KMS-11 (cell line): ENCODE measurements around the gene LPAR2.

Source experiments
- H2AFZ ChIP-seq: fragments of 200-600 bp; sonication (generic); 2 replicates; pipeline ENCODE4 v1.6.1; 2016; ENCODE audit warnings: antibody characterized with exemption, mixed run types, low read depth
- H3K27ac ChIP-seq: fragments of 200-600 bp; sonication (generic); 2 replicates; pipeline ENCODE4 v1.6.1; 2016; ENCODE audit warnings: mild to moderate bottlenecking, mixed run types
- H3K27me3 ChIP-seq: fragments of 200-600 bp; sonication (generic); 2 replicates; pipeline ENCODE4 v1.6.1; 2017; ENCODE audit warnings: mild to moderate bottlenecking, low read depth, mixed run types, moderate library complexity; ENCODE audit not compliant: insufficient read depth
- H3K36me3 ChIP-seq: fragments of 200-600 bp; sonication (generic); 2 replicates; pipeline ENCODE4 v1.6.1; 2017; ENCODE audit warnings: mild to moderate bottlenecking, mixed run types; ENCODE audit not compliant: insufficient read depth
- H3K4me1 ChIP-seq: fragments of 200-600 bp; sonication (generic); 2 replicates; pipeline ENCODE4 v1.6.1; 2016; ENCODE audit warnings: mild to moderate bottlenecking, low read depth, mixed run types; ENCODE audit not compliant: poor library complexity, severe bottlenecking
- H3K4me2 ChIP-seq: fragments of 200-600 bp; sonication (generic); 2 replicates; pipeline ENCODE4 v1.7.0; 2016; ENCODE audit warnings: mild to moderate bottlenecking, mixed run types
- H3K4me3 ChIP-seq: fragments of 200-600 bp; sonication (generic); IDR thresholded peaks from 2 replicates; pipeline ENCODE4 v1.6.1; 2017; ENCODE audit warnings: low read depth, low read length, mixed read lengths; ENCODE audit not compliant: insufficient read depth
- H3K79me2 ChIP-seq: fragments of 200-600 bp; sonication (generic); 2 replicates; pipeline ENCODE4 v1.6.1; 2016; ENCODE audit warnings: low read depth, mixed run types; ENCODE audit not compliant: insufficient read depth
- H3K9ac ChIP-seq: fragments of 200-600 bp; sonication (generic); 2 replicates; pipeline ENCODE4 v1.6.1; 2016; ENCODE audit warnings: mild to moderate bottlenecking, mixed run types
- H4K20me1 ChIP-seq: fragments of 200-600 bp; sonication (generic); 2 replicates; pipeline ENCODE4 v1.6.1; 2016; ENCODE audit warnings: mild to moderate bottlenecking, mixed run types; ENCODE audit not compliant: insufficient read depth
- TF ChIP-seq, protein P1 (sequence below): fragments of 200-600 bp; sonication (generic); conservative IDR thresholded peaks from 2 replicates; pipeline ENCODE4 v1.6.1; 2017; ENCODE audit warnings: low read depth, mild to moderate bottlenecking, antibody characterized with exemption, low read length, moderate library complexity, mixed read lengths

The LPAR2 gene

DNA sequence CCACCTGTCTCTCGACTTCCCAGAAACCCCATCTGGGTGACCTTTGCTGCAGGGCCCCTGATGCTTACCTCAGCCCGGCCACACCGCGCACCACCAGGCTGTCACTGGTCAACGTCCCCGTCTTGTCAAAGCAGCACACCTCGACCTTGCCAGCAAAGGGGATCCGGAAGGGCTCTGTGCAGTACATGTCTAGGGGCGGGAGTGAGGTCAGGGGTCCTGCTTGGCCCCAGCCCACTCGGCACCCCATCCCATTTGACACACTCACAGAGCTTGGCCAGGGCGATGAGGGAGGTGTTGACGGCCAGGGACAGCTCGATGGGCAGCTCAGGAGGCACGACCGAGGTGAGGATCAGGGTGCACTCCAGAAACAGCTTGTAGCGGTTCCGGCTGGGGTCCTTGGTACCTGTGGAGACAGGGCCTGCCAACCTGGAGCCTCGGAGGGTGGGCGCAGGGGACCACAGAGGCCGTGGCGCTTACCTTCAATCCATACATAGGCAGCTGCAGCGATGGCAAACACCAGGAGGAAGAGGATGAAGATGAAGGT lies 27.1 kb upstream of the LPAR2 start:
- Histone ChIP-seq H3K9ac (no peak overlapping the region), H3K27ac (no peak overlapping the region), H2AFZ (no peak overlapping the region), H3K4me2 (no peak overlapping the region), H3K4me1 (no peaks in the 10 kb centered on the region), H3K36me3 (peaks cover 8% of the 10 kb centered on the region; the same call in 1 of the 2 replicates), H3K4me3 (no peak overlapping the region), H3K79me2 (peaks cover 4% of the 10 kb centered on the region; the same call in 1 of the 2 replicates), H3K27me3 (no peaks in the 10 kb centered on the region), H4K20me1 (no peaks in the 10 kb centered on the region)
- TF ChIP-seq, protein P1, sequence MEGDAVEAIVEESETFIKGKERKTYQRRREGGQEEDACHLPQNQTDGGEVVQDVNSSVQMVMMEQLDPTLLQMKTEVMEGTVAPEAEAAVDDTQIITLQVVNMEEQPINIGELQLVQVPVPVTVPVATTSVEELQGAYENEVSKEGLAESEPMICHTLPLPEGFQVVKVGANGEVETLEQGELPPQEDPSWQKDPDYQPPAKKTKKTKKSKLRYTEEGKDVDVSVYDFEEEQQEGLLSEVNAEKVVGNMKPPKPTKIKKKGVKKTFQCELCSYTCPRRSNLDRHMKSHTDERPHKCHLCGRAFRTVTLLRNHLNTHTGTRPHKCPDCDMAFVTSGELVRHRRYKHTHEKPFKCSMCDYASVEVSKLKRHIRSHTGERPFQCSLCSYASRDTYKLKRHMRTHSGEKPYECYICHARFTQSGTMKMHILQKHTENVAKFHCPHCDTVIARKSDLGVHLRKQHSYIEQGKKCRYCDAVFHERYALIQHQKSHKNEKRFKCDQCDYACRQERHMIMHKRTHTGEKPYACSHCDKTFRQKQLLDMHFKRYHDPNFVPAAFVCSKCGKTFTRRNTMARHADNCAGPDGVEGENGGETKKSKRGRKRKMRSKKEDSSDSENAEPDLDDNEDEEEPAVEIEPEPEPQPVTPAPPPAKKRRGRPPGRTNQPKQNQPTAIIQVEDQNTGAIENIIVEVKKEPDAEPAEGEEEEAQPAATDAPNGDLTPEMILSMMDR, result no peak

DNA sequence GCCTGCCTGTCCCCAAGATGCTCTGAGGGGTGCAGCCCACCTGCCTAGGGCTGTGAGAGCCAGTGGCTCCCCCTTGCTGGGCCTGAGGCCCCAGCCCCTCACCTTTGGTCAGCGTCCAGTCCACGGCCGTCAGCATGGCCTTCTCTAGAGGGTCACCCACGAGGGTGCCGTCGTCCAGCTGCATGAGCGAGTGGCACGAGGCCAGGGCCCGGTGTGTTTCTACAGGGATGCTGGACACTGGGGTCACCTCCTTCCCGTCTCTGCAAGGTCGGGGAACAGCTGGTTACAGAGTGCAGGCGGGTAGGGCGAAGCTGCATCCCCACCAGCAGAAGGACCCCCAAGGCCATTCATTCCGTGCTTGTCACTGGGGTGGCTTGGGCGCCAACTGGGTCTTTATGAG lies 26.4 kb upstream of the LPAR2 start:
- no peaks in the 10 kb centered on the region for H3K79me2 ChIP-seq
- no peak overlapping the region for H3K4me2 ChIP-seq
- H3K4me1 ChIP-seq, result no peaks in the 10 kb centered on the region
- H2AFZ ChIP-seq, result no peak overlapping the region
- no peak overlapping the region for H3K4me3 ChIP-seq
- H3K27ac ChIP-seq, result no peak overlapping the region
- H3K36me3 ChIP-seq, result peaks cover 8% of the 10 kb centered on the region; the same call in 1 of the 2 replicates
- TF ChIP-seq, protein P1, result no peak
- H4K20me1 ChIP-seq, result no peaks in the 10 kb centered on the region
- no peak overlapping the region for H3K9ac ChIP-seq
- H3K27me3 ChIP-seq, result no peaks in the 10 kb centered on the region

DNA sequence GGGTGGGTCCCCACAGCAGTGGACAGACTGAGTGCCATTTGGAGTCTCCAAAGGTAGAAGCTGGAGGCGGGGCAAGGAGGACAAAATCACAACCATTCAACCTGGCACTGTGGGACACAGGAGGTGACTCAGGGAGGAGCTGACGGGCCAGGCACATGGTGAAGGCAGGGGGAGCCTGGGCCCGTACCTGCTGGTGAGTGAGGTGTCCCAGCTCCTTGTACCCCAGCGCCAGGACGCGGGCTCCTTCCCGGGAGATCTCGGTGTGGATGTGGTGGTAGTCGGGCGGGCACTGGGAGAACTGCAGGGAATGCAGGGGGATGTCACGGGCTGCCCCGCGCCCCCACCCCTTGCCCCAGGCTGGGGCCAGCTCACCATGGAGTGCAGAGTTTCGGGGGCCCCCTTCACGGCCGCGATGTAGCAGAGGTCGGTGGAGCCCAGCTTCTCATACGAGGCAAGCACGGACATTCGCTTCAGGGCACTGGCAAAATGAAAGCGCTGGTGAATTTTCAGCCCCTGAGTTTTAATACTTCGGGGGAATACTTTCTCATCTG lies 25.7 kb upstream of the LPAR2 start:
- no peaks in the 10 kb centered on the region for H3K4me1 ChIP-seq
- peaks cover 5% of the 10 kb centered on the region; the same call in 1 of the 2 replicates for H3K36me3 ChIP-seq

DNA sequence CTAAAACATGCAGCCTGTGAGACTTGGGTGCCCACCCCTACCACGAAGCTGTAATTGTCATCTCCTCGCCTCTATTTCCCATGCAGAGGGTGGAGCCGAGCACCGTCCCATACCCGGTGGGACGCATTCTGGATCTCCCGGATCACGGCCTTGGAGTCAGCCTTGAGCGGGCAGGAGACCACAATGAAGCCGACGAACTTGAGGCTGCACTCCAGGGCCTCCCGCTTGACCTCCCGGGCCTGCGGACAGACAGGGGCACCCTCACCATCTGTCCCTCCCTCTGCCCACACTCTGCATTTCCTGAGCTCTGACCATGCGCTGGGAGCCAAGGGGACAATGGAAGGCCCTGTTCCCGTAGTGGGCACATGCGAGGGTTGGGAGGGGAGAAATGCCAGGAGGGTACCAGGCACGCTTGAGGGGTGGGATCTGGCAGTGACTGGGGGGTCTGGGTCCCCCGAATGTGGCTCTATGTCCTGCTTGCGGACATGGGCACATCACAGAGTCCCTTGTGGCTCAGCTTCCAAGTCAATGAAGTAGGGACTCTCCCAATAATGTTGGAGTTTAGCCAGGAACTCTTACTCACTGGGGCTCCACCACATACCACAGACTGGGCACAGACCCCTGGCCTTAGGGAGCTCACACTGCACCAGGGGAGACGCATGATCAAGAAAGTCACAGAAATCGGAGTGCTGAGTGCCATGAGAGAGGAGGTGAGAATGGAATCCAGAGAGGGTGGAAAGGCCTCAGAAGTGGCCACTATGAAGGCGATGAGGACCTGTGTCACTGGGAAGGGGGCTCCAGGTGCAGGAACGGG lies 24.7 kb upstream of the LPAR2 start:
- H3K4me3 ChIP-seq, result no peak overlapping the region
- no peak overlapping the region for H3K27ac ChIP-seq
- peaks cover 5% of the 10 kb centered on the region; the same call in 1 of the 2 replicates for H3K36me3 ChIP-seq
- no peak overlapping the region for H3K4me2 ChIP-seq
- H3K27me3 ChIP-seq, result no peaks in the 10 kb centered on the region
- no peaks in the 10 kb centered on the region for H4K20me1 ChIP-seq
- H3K9ac ChIP-seq, result no peak overlapping the region
- TF ChIP-seq, protein P1, result no peak
- no peak overlapping the region for H2AFZ ChIP-seq
- no peaks in the 10 kb centered on the region for H3K79me2 ChIP-seq
- no peaks in the 10 kb centered on the region for H3K4me1 ChIP-seq

More for the DNA sequence above, 25.7 kb upstream of the LPAR2 start:
- no peak overlapping the region for H3K4me2 ChIP-seq
- no peak overlapping the region for H3K27ac ChIP-seq
- no peak overlapping the region for H2AFZ ChIP-seq
- H3K79me2 ChIP-seq, result no peaks in the 10 kb centered on the region
- no peak overlapping the region for H3K4me3 ChIP-seq
- no peaks in the 10 kb centered on the region for H3K27me3 ChIP-seq
- H4K20me1 ChIP-seq, result no peaks in the 10 kb centered on the region
- H3K9ac ChIP-seq, result no peak overlapping the region
- TF ChIP-seq, protein P1, result no peak
